ENCODE results near the gene SPACDR.
"Not testable (repeated sequence)": the region's sequence is repeated elsewhere in the genome, so short reads cannot be mapped to it uniquely, and the experiment has no call there.

Gene SPACDR

GRCh38 chr7:100464210-100464660, at the start of gene SPACDR:
TSS of gene SPACDR (minus strand) at chr7:100464260. CDS start at chr7:100464025, 235 bp downstream.
- no peak for DNase-seq

- no peak for DNase-seq
These were observed 49.3 kb upstream of the SPACDR start for GRCh38 chr7:100513212-100513810.

- no peak for DNase-seq
These were observed 46.6 kb upstream of the SPACDR start for GRCh38 chr7:100510437-100511239.

- DNase-seq = no peak
These were observed 45.2 kb upstream of the SPACDR start for GRCh38 chr7:100509231-100509630.

GRCh38 chr7:100506356-100506923, 42.4 kb upstream of the SPACDR start:
- DNase-seq = no peak

- DNase-seq = no peak
These were observed 41.0 kb upstream of the SPACDR start for GRCh38 chr7:100504887-100505611.

GRCh38 chr7:100504031-100504430, 40.0 kb upstream of the SPACDR start:
- not testable (repeated sequence) for DNase-seq

- DNase-seq = not testable (repeated sequence)
These were observed 36.7 kb upstream of the SPACDR start for GRCh38 chr7:100500743-100501142.

GRCh38 chr7:100496509-100496908, 32.4 kb upstream of the SPACDR start:
- no peak for DNase-seq

GRCh38 chr7:100493476-100494264, 29.6 kb upstream of the SPACDR start:
- DNase-seq = peak; percentile 56

- DNase-seq = no peak
These were observed 28.8 kb upstream of the SPACDR start for GRCh38 chr7:100492738-100493475.

GRCh38 chr7:100491192-100491578, 27.1 kb upstream of the SPACDR start:
- DNase-seq = no peak

- DNase-seq = no peak
These were observed 26.6 kb upstream of the SPACDR start for GRCh38 chr7:100490483-100491191.

- no peak for DNase-seq
These were observed 25.8 kb upstream of the SPACDR start for GRCh38 chr7:100489824-100490223.

- DNase-seq = no peak
These were observed 25.1 kb upstream of the SPACDR start for GRCh38 chr7:100489121-100489520.

- DNase-seq = no peak
These were observed 24.5 kb upstream of the SPACDR start for GRCh38 chr7:100488333-100489095.

- no peak for DNase-seq
These were observed 22.8 kb upstream of the SPACDR start for GRCh38 chr7:100486753-100487446.

- no peak for DNase-seq
These were observed 22.1 kb upstream of the SPACDR start for GRCh38 chr7:100486111-100486636.

- DNase-seq = no peak
These were observed 21.4 kb upstream of the SPACDR start for GRCh38 chr7:100485471-100485876.
